GM12872 (cell line): Measurements from ENCODE around the gene FGF1.

ENCODE experiments used
- CTCF ChIP-seq: IDR thresholded peaks from 3 replicates; pipeline ENCODE4 v1.5.1; 2011; ENCODE audit warnings: low read depth, mild to moderate bottlenecking, low read length, moderate library complexity; ENCODE audit not compliant: insufficient read depth

The FGF1 gene

GRCh38 chr5:142650060-142650459 lies 35.8 kb downstream of the FGF1 start:
- TF ChIP-seq CTCF = no peak

GRCh38 chr5:142645456-142645855 lies 40.4 kb downstream of the FGF1 start:
- TF ChIP-seq CTCF = no peak

- TF ChIP-seq CTCF = no peak
Observed at GRCh38 chr5:142644640-142645361, 41.1 kb downstream of the FGF1 start.

- no peak for TF ChIP-seq CTCF
Observed at GRCh38 chr5:142644127-142644526, 41.8 kb downstream of the FGF1 start.

- no peak for TF ChIP-seq CTCF
Observed at GRCh38 chr5:142643634-142644033, 42.3 kb downstream of the FGF1 start.

GRCh38 chr5:142642427-142642826 lies 43.5 kb downstream of the FGF1 start:
- TF ChIP-seq CTCF = no peak

- TF ChIP-seq CTCF = no peak
Observed at GRCh38 chr5:142641711-142642110, 44.2 kb downstream of the FGF1 start.
